ENCODE measurements around the gene CCDC149. TPM values are rescaled to one million over a fixed set of nuclear protein-coding genes. Genes with fewer than 3 reads are reported as not detected.

CCDC149 gene
- total and polyA plus RNA-seq, 4 donors, result 10.6 to 43.4 (median 23.5) TPM

DNA sequence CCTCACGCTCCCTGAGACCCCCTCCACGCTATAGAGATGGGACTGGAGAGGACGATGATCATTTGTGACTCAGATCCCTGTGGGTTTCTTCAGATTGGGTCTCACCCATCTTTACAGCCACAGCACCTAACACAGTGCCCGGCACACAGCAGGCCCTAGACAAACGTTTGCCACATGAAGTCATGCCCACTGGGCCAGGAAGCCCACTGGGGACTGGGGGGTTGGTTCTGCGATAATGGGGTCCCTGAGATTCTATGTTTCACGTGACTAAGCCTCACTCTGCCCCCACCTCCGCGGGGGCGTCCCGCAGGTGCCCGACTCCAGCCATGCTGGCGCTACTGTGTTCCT, 113.7 kb downstream of the CCDC149 start:
- H3K4me1 ChIP-seq (ENCODE audit: control insufficient read depth in 1 of 2, insufficient read depth in 2 of 2, low read length in 2 of 2), result peaks cover 5 to 8% of the 10 kb centered on the region in 2 donors
- no peaks in the 10 kb centered on the region for H3K36me3 ChIP-seq (ENCODE audit: control insufficient read depth in 1 of 2, insufficient read depth in 2 of 2, low read length in 1 of 2)
- DNase-seq (no peak), ATAC-seq (ENCODE audit: low FRiP score) (no peak)
- 84 to 87% methylated on average over 13 of the region's 13 CpGs for WGBS, 2 donors
- H3K4me3 ChIP-seq (ENCODE audit: low read length in 2 of 2), result no peak overlapping the region
- no peaks in the 10 kb centered on the region for H3K9me3 ChIP-seq (ENCODE audit: control insufficient read depth, low read length)
- intact Hi-C loops (cut with DNase I), result loop anchor here (5.0 to 10.0 kb wide), 4 partner anchors 38 to 314 kb away; no protein-coding TSS in a partner anchor
- H3K27ac ChIP-seq (ENCODE audit: low read depth in 1 of 2, low read length in 2 of 2), result no peak overlapping the region
- no peaks in the 10 kb centered on the region for H3K27me3 ChIP-seq (ENCODE audit: control insufficient read depth in 1 of 2, insufficient read depth in 2 of 2, low read length in 1 of 2)

DNA sequence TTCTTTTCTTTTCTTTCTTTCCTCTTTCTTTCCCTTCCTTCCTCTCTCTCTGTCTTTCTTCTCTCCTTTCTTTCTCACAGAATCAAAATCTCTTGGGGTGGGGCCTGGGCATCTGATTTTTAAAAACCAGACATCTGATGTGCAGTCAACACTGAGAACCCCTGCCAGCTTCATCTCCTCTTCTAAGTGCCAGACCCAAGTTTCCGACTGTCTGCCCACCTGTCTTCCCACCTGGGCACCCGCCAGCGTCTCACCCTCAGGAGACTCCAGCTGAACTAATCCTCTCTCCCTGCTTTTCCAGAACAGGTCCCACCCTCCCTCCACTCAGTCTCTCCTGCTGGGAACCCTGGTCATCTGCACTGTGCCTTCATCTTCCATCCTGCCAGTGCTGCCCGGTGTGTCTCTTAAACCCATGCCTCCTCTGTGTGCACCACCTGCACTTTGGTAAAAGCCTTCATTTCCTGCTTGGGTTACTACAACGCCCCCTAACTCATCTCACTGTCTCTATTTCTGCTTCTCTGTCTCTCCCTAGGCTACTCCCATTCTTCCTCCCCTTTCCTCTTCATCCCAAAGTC, 114.7 kb downstream of the CCDC149 start:
- H3K4me3 ChIP-seq (ENCODE audit: low read length in 2 of 2), result no peak overlapping the region
- intact Hi-C loops (cut with DNase I), result loop anchor here (5.0 to 10.0 kb wide), 4 partner anchors 39 to 313 kb away; no protein-coding TSS in a partner anchor
- WGBS, 2 donors, result 69% methylated on average over 5 of the region's 5 CpGs
- H3K27ac ChIP-seq (ENCODE audit: low read depth in 1 of 2, low read length in 2 of 2), result peak overlapping the region in 1 of 2 donors; percentile 17
- no peaks in the 10 kb centered on the region for H3K27me3 ChIP-seq (ENCODE audit: control insufficient read depth in 1 of 2, insufficient read depth in 2 of 2, low read length in 1 of 2)
- no peaks in the 10 kb centered on the region for H3K9me3 ChIP-seq (ENCODE audit: control insufficient read depth, low read length)
- no peaks in the 10 kb centered on the region for H3K36me3 ChIP-seq (ENCODE audit: control insufficient read depth in 1 of 2, insufficient read depth in 2 of 2, low read length in 1 of 2)
- no peak for ATAC-seq (ENCODE audit: low FRiP score)
- H3K4me1 ChIP-seq (ENCODE audit: control insufficient read depth in 1 of 2, insufficient read depth in 2 of 2, low read length in 2 of 2), result peaks cover 5 to 8% of the 10 kb centered on the region in 2 donors
- no peak for DNase-seq

GRCh38 chr4:24796620-24797019, 116.2 kb downstream of the CCDC149 start:
- Histone ChIP-seq H3K4me1 (ENCODE audit: control insufficient read depth in 1 of 2, insufficient read depth in 2 of 2, low read length in 2 of 2) (peaks cover 4 to 5% of the 10 kb centered on the region in 2 donors), H3K9me3 (ENCODE audit: control insufficient read depth, low read length) (no peaks in the 10 kb centered on the region), H3K4me3 (ENCODE audit: low read length in 2 of 2) (peak overlapping the region in 1 of 2 donors; percentile 9), H3K27me3 (ENCODE audit: control insufficient read depth in 1 of 2, insufficient read depth in 2 of 2, low read length in 1 of 2) (no peaks in the 10 kb centered on the region), H3K27ac (ENCODE audit: low read depth in 1 of 2, low read length in 2 of 2) (no peak overlapping the region), H3K36me3 (ENCODE audit: control insufficient read depth in 1 of 2, insufficient read depth in 2 of 2, low read length in 1 of 2) (no peaks in the 10 kb centered on the region)
- intact Hi-C loops (cut with DNase I), result loop anchor here (1.0 to 10.0 kb wide), 5 partner anchors 41 to 312 kb away; no protein-coding TSS in a partner anchor
- DNase-seq (no peak), ATAC-seq (ENCODE audit: low FRiP score) (no peak)

DNA sequence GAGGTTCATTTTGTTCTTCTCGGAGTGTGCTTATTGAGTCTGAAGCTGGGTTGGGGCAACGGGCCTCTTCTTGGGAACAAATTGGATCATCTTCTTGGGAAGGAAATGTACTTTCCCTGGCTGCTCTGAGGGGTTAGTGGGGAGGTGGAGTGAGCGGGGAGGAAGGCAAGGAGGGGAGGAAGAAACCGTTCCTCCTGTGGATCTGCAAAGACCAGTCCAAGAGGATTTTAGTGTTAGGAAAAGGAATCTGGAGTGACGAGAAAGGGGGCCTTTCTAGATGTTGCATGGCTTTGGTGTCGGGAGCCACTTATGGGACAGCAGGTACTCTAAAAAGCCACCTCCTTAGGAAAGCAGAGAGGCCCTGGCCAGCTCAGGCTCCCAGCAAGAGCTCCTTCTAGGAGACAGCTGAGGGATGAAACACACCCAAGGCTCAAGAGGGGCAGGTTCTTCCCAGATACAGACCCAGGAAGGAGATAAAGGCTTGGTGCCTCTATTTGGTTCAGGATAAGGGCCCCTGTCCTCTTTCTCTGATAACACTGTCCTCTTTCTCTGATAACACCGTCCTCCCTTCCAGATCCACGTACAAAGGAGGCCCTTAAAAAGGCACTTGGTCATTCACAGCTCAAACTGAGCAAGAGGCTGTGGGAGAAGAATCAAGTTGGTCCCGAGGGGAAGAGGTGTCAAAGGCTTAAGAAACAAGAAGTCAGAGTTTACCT, 117.0 kb downstream of the CCDC149 start:
- intact Hi-C loops (cut with DNase I), result loop anchor here (1.0 to 10.0 kb wide), 8 partner anchors 14 to 311 kb away; partner anchors contain the start of gene DHX15 (in 1 of the 2)
- ATAC-seq (ENCODE audit: low FRiP score) (peak; percentile 46), DNase-seq (no peak)
- peaks cover 0 to 3% of the 10 kb centered on the region in 2 donors for H3K4me1 ChIP-seq (ENCODE audit: control insufficient read depth in 1 of 2, insufficient read depth in 2 of 2, low read length in 2 of 2)
- no peaks in the 10 kb centered on the region for H3K36me3 ChIP-seq (ENCODE audit: control insufficient read depth in 1 of 2, insufficient read depth in 2 of 2, low read length in 1 of 2)
- no peaks in the 10 kb centered on the region for H3K9me3 ChIP-seq (ENCODE audit: control insufficient read depth, low read length)
- peak overlapping the region; percentile 13 to 70 for H3K4me3 ChIP-seq (ENCODE audit: low read length in 2 of 2)
- no peaks in the 10 kb centered on the region for H3K27me3 ChIP-seq (ENCODE audit: control insufficient read depth in 1 of 2, insufficient read depth in 2 of 2, low read length in 1 of 2)
- WGBS, 2 donors, result 3 to 5% methylated on average over 9 of the region's 9 CpGs
- H3K27ac ChIP-seq (ENCODE audit: low read depth in 1 of 2, low read length in 2 of 2), result peak overlapping the region; percentile 98

DNA sequence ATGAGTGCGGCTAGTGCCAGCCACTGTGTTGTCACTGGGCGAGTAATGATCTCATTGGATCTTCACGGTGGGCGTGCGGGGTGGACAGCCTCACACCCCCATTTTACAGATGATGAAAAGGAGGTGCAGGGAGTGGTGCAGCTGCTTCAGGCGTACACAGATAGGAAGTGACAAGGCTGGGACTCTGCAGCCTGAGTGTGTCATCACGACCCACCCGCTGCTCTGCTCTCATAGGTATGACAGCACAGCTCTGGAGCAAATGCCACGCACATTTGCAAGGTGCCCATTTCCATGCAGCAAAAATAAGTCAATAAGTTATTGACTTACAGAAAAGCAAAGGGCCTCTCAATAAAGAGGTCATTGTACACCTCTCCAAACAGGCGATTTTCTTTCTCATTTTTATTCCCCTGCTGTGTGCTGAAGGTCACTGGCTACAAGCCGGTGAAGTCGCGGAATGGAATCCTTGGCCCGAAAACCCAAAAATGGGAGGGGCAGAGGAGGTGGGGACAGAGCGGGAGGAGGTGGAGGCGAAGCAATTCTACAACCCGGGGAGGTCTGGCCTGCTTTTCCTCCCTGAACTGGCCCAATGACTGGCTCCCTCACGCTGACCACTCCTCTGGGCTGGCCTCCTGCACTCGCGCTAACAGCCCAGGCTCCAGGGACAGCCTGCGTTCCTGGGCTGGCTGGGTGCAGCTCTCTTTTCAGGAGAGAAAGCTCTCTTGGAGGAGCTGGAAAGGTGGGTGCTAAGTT, 117.8 kb downstream of the CCDC149 start, which contains the start of gene SOD3:
Gene SOD3, plus strand, starts transcription at position 658 of the 750 bp plus-strand sequence. CDS start 3,949 bp downstream, outside the sequence.
- WGBS, 2 donors, result 5 to 6% methylated on average over 21 of the region's 21 CpGs
- DNase-seq (peak; percentile 94), ATAC-seq (ENCODE audit: low FRiP score) (peak; percentile 95)
- Histone ChIP-seq H3K27me3 (ENCODE audit: control insufficient read depth in 1 of 2, insufficient read depth in 2 of 2, low read length in 1 of 2) (no peaks in the 10 kb centered on the region), H3K9me3 (ENCODE audit: control insufficient read depth, low read length) (no peaks in the 10 kb centered on the region), H3K4me3 (ENCODE audit: low read length in 2 of 2) (peak within 1 kb of the TSS; percentile 13 to 70), H3K36me3 (ENCODE audit: control insufficient read depth in 1 of 2, insufficient read depth in 2 of 2, low read length in 1 of 2) (no peaks in the 10 kb centered on the region), H3K4me1 (ENCODE audit: control insufficient read depth in 1 of 2, insufficient read depth in 2 of 2, low read length in 2 of 2) (peaks cover 0 to 3% of the 10 kb centered on the region in 2 donors), H3K27ac (ENCODE audit: low read depth in 1 of 2, low read length in 2 of 2) (peak within 1 kb of the TSS; percentile 98)
- intact Hi-C loops (cut with DNase I), result loop anchor here (1.0 to 10.0 kb wide), 8 partner anchors 13 to 310 kb away; partner anchors contain the start of genes CCDC149 (in 1 of the 2) and DHX15 (in 1 of the 2)

DNA sequence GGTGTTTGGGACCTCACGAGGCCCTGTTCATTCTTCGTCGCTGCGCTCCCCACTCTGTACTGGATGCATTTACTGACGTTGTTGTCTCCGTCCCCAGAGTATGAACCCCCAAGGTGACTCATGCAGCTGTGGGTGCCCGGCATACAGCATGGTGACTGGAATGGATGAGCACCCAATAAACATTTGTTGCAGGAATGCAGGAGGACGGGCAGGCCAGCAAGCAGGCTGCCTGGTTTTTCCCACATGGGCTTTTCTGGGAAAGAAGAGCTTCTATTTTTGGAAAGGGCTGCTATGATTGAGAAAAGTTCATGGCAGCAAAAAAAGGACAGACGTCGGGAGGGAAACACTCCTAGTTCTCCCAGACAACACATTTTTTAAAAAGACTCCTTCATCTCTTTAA, 118.4 kb downstream of the CCDC149 start:
- no peaks in the 10 kb centered on the region for H3K36me3 ChIP-seq (ENCODE audit: control insufficient read depth in 1 of 2, insufficient read depth in 2 of 2, low read length in 1 of 2)
- ATAC-seq (ENCODE audit: low FRiP score), result peak; percentile 64
- no peaks in the 10 kb centered on the region for H3K27me3 ChIP-seq (ENCODE audit: control insufficient read depth in 1 of 2, insufficient read depth in 2 of 2, low read length in 1 of 2)
- peak overlapping the region; percentile 85 to 91 for H3K27ac ChIP-seq (ENCODE audit: low read depth in 1 of 2, low read length in 2 of 2)
- peak; percentile 71 to 84 for DNase-seq
- intact Hi-C loops (cut with DNase I), result loop anchor here (2.0 to 10.0 kb wide), 4 partner anchors 64 to 310 kb away; partner anchors contain the start of genes CCDC149 (in 1 of the 2) and DHX15 (in 1 of the 2)
- 4 to 8% methylated on average over 10 of the region's 10 CpGs for WGBS, 2 donors
- no peak overlapping the region for H3K4me3 ChIP-seq (ENCODE audit: low read length in 2 of 2)
- H3K4me1 ChIP-seq (ENCODE audit: control insufficient read depth in 1 of 2, insufficient read depth in 2 of 2, low read length in 2 of 2), result peaks cover 0 to 3% of the 10 kb centered on the region in 2 donors
- H3K9me3 ChIP-seq (ENCODE audit: control insufficient read depth, low read length), result no peaks in the 10 kb centered on the region

DNA sequence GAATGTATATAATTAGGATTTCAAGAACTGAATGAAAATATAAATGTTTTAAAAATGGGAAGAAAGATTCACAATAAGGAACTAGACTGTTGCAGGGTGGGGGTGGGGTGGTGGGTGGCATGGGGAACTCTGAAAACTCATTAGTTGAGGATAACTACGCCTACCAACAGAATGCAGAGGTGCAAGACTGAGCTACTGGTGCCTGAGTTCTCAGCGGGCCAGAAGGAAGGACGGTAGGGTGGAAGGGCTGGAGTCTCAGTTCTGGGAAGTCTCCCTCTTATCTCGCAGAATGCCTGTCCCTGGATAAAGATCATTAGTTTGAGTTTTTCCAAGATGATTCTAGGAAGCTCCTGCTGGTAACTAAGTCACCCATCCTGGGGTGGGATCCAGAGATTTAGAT, 118.8 kb downstream of the CCDC149 start:
- no peaks in the 10 kb centered on the region for H3K36me3 ChIP-seq (ENCODE audit: control insufficient read depth in 1 of 2, insufficient read depth in 2 of 2, low read length in 1 of 2)
- no peak for DNase-seq
- no peak overlapping the region for H3K4me3 ChIP-seq (ENCODE audit: low read length in 2 of 2)
- 30 to 33% methylated on average over 4 of the region's 4 CpGs for WGBS, 2 donors
- intact Hi-C loops (cut with DNase I), result loop anchor here (2.0 to 10.0 kb wide), 4 partner anchors 65 to 309 kb away; partner anchors contain the start of genes CCDC149 (in 1 of the 2) and DHX15 (in 1 of the 2)
- no peaks in the 10 kb centered on the region for H3K9me3 ChIP-seq (ENCODE audit: control insufficient read depth, low read length)
- H3K27ac ChIP-seq (ENCODE audit: low read depth in 1 of 2, low read length in 2 of 2), result peak overlapping the region; percentile 85 to 91
- H3K4me1 ChIP-seq (ENCODE audit: control insufficient read depth in 1 of 2, insufficient read depth in 2 of 2, low read length in 2 of 2), result peaks cover 0 to 3% of the 10 kb centered on the region in 2 donors
- no peaks in the 10 kb centered on the region for H3K27me3 ChIP-seq (ENCODE audit: control insufficient read depth in 1 of 2, insufficient read depth in 2 of 2, low read length in 1 of 2)
- ATAC-seq (ENCODE audit: low FRiP score), result no peak

All from aorta (tissue), 5 donors.